GM12892 (cell line): ENCODE measurements around the gene LRRFIP1.

Source experiments
- DNase-seq: peaks from one replicate; pipeline ENCODE4 v3.0.0; 2011; ENCODE audit not compliant: insufficient read length
- FAIRE-seq: peaks from 2 replicates; lab custom pipeline; 2011; peaks lifted over from hg19 to GRCh38; lab: Jason Lieb, UNC
- POLR2A ChIP-seq: IDR thresholded peaks from 2 replicates; pipeline ENCODE4 v1.6.1; 2011; ENCODE audit warnings: low read depth, low read length, control low read depth
- POLR2AphosphoS5 ChIP-seq: IDR thresholded peaks from 2 replicates; pipeline ENCODE4 v1.6.1; 2011; ENCODE audit warnings: low read depth, low read length, control low read depth
- TAF1 ChIP-seq: IDR thresholded peaks from 2 replicates; pipeline ENCODE4 v1.6.1; 2011; ENCODE audit warnings: low read depth, mild to moderate bottlenecking, control low read depth, low read length, borderline replicate concordance

Gene LRRFIP1

DNA sequence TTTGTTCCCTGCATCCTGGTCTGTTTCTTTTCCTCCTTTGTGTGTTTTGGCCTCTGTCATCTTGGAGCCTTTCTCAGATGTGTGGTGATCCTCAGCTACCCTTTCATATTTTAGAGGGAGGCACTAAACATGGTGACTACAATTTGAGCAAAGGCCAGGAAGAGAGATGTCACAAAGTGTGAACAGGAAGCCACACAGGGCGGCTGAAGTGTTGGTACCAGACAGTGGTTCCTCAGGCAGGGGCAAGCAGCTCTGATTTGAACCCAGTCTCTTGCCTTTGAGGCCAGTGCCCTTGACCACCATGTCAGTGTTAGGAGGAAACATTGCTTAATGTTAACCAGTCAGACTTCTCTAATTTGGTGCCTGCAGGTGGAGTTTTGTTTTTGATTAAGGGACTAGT lies 9.2 kb downstream of the LRRFIP1 start:
- TF ChIP-seq TAF1 (no peak), POLR2A (no peak), POLR2AphosphoS5 (no peak)
- DNase-seq: no peak
- no peak for FAIRE-seq

DNA sequence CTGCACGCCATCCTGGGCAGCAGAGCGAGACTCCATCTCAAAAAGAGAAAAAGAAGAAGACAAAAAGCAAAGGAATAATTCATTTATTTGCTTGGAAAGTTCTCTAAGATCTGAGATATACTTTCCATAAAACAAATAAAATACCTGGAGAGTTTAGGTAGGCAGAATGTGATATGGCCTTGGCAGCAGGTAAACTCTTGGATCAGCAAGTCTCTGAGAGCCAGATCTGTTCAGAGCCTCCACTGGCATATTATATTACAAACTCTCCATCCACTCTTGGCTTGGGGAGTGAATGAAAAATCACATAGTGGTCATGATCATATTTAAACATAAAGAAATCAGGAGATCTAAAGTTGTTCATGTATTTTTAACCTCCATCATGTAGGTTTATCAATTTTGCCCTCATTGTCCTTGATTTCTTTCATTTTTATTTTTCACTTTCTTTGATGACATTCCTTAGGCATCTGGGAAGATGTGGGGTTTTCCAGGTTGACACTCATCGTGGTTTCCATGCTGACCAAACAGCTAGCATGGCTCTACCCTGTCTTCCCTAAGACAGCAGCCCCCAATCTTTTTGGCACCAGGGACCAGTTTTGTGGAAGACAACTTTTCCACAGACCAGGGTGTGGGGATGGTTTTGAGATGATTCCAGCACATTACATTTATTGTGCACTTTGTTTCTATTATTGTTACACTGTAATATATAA lies 10.2 kb downstream of the LRRFIP1 start:
- TF ChIP-seq POLR2A (no peak), TAF1 (no peak), POLR2AphosphoS5 (no peak)
- DNase-seq (no peak), FAIRE-seq (no peak)

DNA sequence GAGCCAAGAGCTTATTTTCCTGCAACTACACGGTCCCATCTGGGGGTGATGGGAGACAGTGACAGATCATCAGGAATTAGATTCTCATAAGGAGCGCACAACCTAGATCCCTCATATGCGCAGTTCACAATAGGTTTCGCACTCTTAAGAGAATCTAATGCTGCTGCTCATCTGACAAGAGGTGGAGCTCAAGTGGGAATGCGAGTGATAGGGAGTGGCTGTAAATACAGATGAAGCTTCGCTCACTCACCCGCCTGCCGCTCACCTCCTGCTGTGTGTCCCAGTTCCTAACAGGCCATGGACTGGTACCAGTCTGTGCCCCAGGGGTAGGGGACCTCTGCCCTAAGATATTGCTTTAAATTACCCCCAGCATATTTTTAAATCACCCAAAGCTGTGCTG lies 10.8 kb downstream of the LRRFIP1 start:
- no peak for FAIRE-seq
- no peak for DNase-seq
- TF ChIP-seq TAF1 (no peak), POLR2A (no peak), POLR2AphosphoS5 (no peak)

DNA sequence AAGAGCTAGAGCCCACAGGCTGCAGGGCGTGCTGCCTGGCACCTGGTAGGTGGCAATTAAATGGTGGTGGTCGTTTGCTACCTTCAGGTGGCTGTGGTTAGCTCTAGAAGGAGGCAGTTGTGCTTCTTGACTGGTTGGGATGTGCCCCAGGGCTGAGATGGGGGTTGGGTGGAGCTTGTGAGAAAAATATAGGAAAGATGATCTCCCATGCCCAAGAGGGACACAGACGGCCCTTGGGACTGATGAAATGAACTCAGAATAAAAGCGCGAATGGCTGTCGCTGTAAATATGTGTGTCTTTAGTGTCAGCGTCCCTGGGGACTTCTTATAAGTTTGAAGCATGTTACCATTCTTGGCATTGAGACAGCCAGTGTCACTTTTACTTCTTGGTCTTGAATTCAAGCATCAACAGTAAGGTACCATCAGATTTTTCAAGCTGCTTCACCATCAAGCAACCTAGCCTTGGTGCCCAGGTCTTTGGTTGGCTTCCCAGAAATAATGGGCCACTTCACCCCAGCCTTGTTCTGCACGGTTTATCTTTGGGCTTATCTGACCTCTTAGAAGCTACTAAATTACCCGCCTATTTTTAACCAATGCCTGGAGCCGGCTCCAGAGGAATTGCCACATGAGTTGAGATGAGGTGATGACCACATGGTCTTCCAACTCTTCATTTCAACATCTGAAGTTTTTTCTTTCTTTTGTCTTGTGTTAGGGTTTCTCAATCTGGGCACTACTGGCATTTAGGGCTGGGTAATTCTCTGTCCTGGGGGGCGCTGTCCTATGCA lies 11.9 kb downstream of the LRRFIP1 start:
- no peak for DNase-seq
- FAIRE-seq: no peak
- no peak for TF ChIP-seq TAF1
- no peak for TF ChIP-seq POLR2A
- TF ChIP-seq POLR2AphosphoS5: no peak

DNA sequence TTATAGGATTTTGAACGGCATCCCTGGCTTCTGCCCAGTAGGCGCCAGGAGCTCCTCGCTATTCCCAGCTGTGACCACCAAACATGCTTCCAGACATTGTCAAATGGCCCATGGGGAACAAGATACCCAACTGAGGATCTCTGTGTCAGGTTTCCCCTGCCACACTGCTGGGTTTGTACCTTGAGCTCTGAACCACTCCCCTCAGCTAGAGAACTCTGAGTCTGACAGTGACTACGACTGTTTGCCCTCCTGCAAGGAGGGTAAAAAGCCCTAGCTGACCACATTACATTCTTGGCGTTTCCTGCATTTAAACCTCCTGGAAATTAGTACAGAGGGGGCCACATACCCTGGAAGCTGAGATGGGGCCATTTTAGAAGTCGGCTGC lies 12.4 kb downstream of the LRRFIP1 start:
- no peak for DNase-seq
- TF ChIP-seq POLR2A (no peak), POLR2AphosphoS5 (no peak), TAF1 (no peak)
- FAIRE-seq: no peak

DNA sequence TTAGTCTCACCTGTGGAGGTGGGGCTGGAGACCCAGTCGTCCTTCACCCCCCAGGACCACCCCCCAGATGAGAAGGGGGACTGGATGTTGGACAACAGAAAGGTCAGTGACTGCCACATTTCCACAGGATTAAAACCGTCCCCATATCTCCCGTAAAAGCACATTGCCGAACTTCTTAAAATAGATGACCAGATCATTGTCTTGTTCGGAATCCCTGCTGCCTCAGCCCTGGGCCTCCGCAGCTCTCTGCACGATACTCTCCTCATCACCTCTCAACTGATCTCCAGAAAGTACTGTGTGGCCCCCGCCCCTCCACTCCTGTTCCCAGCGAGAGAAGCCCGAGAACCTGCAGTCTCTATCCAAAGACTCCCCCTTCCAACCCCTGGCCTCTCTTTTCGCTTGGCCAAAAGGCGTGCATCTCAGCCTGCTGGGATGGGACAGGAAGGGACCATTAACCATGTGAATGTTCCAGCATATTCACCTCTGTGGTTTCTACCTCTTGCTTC lies 13.2 kb downstream of the LRRFIP1 start:
- no peak for DNase-seq
- TF ChIP-seq POLR2AphosphoS5 (no peak), TAF1 (no peak), POLR2A (no peak)

DNA sequence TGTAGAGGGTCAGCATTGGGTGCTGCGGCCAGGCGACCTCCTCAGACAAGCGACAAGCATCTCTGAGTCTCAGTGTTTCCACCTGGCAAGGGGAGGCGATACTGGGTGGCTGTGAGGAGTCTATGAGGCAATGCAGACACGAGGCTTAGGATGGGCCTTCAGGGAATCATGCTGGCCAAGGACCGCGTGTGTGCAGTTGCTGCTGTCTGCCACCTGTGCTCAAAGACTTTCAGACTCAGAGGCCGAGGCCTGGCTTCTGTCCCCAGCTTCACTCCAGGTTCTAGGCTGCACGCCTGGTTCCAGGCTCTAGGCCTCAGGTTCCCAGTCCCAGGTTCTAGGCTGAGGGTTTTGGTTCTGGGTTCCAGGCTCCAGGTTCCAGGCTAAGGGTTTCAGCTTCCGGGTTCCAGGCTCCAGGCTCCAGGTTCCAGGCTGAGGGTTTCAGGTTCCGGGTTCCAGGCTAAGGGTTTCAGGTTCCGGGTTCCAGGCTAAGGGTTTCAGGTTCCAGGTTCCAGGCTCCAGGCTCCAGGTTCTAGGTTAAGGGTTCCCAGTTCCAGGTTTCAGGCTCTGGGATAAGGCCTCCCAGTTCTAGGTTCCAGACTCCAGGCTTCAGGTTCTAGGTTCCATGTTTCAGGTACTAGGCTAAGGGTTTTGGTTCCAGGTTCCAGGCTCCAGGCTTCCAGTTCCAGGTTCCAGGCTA lies 14.8 kb downstream of the LRRFIP1 start:
- TF ChIP-seq POLR2AphosphoS5: no peak
- DNase-seq (no peak), FAIRE-seq (no peak)

More for the DNA sequence above, 13.2 kb downstream of the LRRFIP1 start:
- FAIRE-seq: no peak

DNA sequence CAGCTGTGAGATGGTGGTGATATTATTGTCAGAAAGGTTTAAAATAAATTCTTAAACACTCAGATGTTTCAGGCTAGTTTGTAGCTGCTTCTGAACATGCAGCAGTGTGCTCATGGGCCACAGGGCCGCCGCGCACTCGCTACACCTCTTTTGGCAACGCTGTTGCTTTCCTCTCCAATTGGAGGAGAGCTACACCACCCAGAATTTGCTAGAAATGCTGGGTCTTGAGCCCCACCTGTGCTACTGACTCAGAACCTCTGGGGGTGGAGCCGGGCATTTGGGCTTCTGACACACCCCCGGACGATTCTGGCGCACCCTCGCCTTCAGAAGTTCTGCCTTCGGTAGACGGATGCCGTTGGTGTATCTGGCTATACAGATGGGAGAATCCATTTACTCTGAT lies 15.7 kb downstream of the LRRFIP1 start:
- DNase-seq (no peak), FAIRE-seq (no peak)
- TF ChIP-seq POLR2A (no peak), TAF1 (no peak), POLR2AphosphoS5 (no peak)

DNA sequence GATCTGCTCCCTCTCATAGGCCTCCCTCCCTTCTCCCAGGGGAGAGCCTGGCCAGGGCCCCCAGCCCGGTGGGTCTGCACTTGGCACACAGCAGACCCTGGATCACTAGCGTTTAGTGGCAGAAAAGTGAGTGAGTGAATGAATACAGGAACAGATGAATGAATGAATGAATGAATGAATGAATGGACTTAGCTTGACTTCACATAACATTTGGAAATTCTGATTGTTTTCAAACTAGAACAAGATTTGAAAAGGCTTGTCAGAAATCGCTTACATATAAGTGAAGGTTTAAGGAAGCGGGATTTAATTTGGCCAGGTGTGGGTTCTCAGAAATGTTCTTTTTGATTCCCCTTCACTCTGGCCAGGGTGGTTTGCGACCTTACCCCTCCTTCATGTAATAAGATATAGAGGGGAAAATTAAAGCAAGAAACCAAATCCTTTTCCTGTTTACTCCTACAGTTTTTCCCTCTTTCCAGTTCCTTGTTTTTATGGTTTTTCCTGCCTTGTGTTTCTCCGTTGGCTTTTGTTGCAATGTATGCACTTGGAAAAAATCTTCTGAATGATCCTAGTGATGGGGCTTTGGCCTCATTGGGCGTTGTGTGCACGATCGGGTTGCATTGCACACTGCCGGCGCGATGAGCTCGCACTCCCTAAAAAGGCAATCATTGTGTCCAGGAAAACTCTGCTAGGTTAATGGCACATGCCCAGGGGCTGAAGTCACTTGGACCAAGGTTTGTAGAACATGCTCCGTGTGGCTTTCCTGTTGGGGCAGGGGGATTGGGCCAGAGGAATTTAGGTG lies 16.4 kb downstream of the LRRFIP1 start:
- FAIRE-seq (no peak), DNase-seq (no peak)
- TF ChIP-seq POLR2A (no peak), TAF1 (no peak), POLR2AphosphoS5 (no peak)

DNA sequence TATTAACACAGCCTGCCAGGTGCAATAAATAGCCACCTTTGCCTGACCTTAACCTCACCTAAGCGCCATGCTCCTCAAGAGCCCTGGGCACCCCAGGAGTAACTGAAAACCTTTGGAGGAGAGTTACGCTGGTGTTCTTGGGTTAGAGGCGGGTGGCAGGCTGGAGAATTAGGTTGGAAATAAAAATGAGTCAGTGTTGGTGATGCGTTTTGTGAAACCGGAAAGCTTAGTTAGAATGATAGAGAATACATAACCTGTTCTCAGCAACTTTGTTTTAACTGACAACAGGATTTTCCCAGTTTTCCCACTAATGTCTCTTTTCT lies 17.0 kb downstream of the LRRFIP1 start:
- DNase-seq: no peak
- FAIRE-seq: no peak
- TF ChIP-seq POLR2A (no peak), TAF1 (no peak), POLR2AphosphoS5 (no peak)

DNA sequence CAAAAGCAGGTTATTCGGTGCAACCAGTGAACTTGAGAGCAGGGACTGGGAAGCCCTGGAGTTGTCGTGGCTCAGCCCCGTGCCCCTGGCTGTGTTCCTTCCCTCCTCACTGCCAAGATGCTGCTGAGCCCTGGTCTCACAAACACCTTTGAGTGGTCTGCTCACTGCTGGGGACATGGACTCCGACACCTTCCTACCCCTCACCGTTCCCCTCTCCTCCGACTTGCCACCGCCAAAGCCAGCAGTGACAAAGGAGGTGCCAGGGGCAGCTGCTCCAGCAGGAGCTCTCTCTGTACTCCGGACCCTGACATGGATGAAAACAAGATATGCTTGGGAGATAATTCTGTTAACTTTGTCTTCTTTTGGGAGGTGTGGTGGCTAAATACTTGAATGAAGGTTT lies 17.9 kb downstream of the LRRFIP1 start:
- FAIRE-seq: no peak
- TF ChIP-seq POLR2AphosphoS5 (no peak), POLR2A (no peak), TAF1 (no peak)

More for the DNA sequence above, 17.9 kb downstream of the LRRFIP1 start:
- DNase-seq: no peak
